Hematopoietic multipotent progenitor cell treated with erythropoietin and hydrocortisone succinate and interleukin-3 and kit ligand, for 8 days (in vitro differentiated cells): ENCODE results near the gene RFWD3.
"Not testable (repeated sequence)": the region's sequence is repeated elsewhere in the genome, so short reads cannot be mapped to it uniquely, and the experiment has no call there.

Source experiments
- DNase-seq: peaks from one replicate; pipeline ENCODE4 v3.0.0-alpha.2; 2015

Gene RFWD3

GRCh38 chr16:74666425-74667254 lies at the start of gene RFWD3:
Gene RFWD3, minus strand, starts transcription at chr16:74666877. Its CDS starts 5,428 bp downstream, at chr16:74661449.
- peak; percentile 99 for DNase-seq

GRCh38 chr16:74716355-74716754 lies 49.7 kb upstream of the RFWD3 start:
- no peak for DNase-seq

- no peak for DNase-seq
Measured at GRCh38 chr16:74713876-74714275, 47.2 kb upstream of the RFWD3 start.

GRCh38 chr16:74713325-74713724 lies 46.6 kb upstream of the RFWD3 start:
- no peak for DNase-seq

- DNase-seq, result no peak
Measured at GRCh38 chr16:74711938-74712337, 45.3 kb upstream of the RFWD3 start.

- DNase-seq, result no peak
Measured at GRCh38 chr16:74710401-74710800, 43.7 kb upstream of the RFWD3 start.

GRCh38 chr16:74709441-74709877 lies 42.8 kb upstream of the RFWD3 start:
- DNase-seq, result peak; percentile 78

- DNase-seq, result peak; percentile 57
Measured at GRCh38 chr16:74700438-74701225, 34.0 kb upstream of the RFWD3 start, which contains the start of gene MLKL. Gene MLKL, minus strand, starts transcription at chr16:74700862. Its CDS starts 5,105 bp downstream, at chr16:74695757.

GRCh38 chr16:74700116-74700437 lies 33.4 kb upstream of the RFWD3 start:
- peak; percentile 13 for DNase-seq

GRCh38 chr16:74699666-74700065 lies 33.0 kb upstream of the RFWD3 start:
- peak; percentile 39 for DNase-seq

GRCh38 chr16:74698222-74698621 lies 31.5 kb upstream of the RFWD3 start:
- no peak for DNase-seq

GRCh38 chr16:74695450-74696422 lies 29.1 kb upstream of the RFWD3 start:
- peak; percentile 94 for DNase-seq

GRCh38 chr16:74691093-74691855 lies 24.6 kb upstream of the RFWD3 start:
- DNase-seq, result no peak

GRCh38 chr16:74682556-74682955 lies 15.9 kb upstream of the RFWD3 start:
- DNase-seq, result no peak

GRCh38 chr16:74680681-74681080 lies 14.0 kb upstream of the RFWD3 start:
- DNase-seq, result no peak

- no peak for DNase-seq
Measured at GRCh38 chr16:74679983-74680382, 13.3 kb upstream of the RFWD3 start.

GRCh38 chr16:74677868-74678267 lies 11.2 kb upstream of the RFWD3 start:
- no peak for DNase-seq

GRCh38 chr16:74673876-74674275 lies 7.2 kb upstream of the RFWD3 start:
- no peak for DNase-seq

- not testable (repeated sequence) for DNase-seq
Measured at GRCh38 chr16:74668877-74669276, 2.2 kb upstream of the RFWD3 start.

GRCh38 chr16:74667255-74667700 lies 601 bp upstream of the RFWD3 start:
- peak; percentile 55 for DNase-seq

GRCh38 chr16:74666010-74666421 lies 661 bp downstream of the RFWD3 start:
- DNase-seq, result no peak

- no peak for DNase-seq
Measured at GRCh38 chr16:74661064-74661463, 5.6 kb downstream of the RFWD3 start.
